NT2/D1 (cell line): Measurements from ENCODE around the gene DPYSL5.
A peak's percentile ranks its signal among the peaks of the same experiment; 100 is the strongest.

Source experiments
- DNase-seq: peaks from one replicate; pipeline ENCODE4 v3.0.0-alpha.2; 2011; ENCODE audit warnings: low read depth, low spot score
- H3K27me3 ChIP-seq: 2 replicates; pipeline ENCODE4 v1.6.0; 2011; ENCODE audit warnings: mild to moderate bottlenecking; ENCODE audit not compliant: insufficient read length, insufficient read depth
- H3K36me3 ChIP-seq: 2 replicates; pipeline ENCODE4 v1.6.1; 2011; ENCODE audit warnings: mild to moderate bottlenecking, low read length, mixed read lengths; ENCODE audit not compliant: insufficient read depth, insufficient read length
- H3K4me1 ChIP-seq: 2 replicates; pipeline ENCODE4 v1.5.1; 2011; ENCODE audit not compliant: insufficient read depth, insufficient read length
- H3K4me3 ChIP-seq: 2 replicates; pipeline ENCODE4 v1.5.1; 2011; ENCODE audit warnings: low read depth; ENCODE audit not compliant: insufficient read length
- H3K9ac ChIP-seq: 2 replicates; pipeline ENCODE4 v1.6.0; 2011; ENCODE audit warnings: low read depth; ENCODE audit not compliant: insufficient read length
- H3K9me3 ChIP-seq: 2 replicates; pipeline ENCODE4 v1.5.1; 2011; ENCODE audit warnings: mild to moderate bottlenecking, low read length; ENCODE audit not compliant: insufficient read depth
- SUZ12 ChIP-seq: IDR thresholded peaks from 2 replicates; pipeline ENCODE4 v1.6.1; 2011; ENCODE audit not compliant: insufficient read length, insufficient read depth; ENCODE audit errors: extremely low read depth
- YY1 ChIP-seq: IDR thresholded peaks from 2 replicates; pipeline ENCODE4 v1.6.1; 2011; ENCODE audit not compliant: insufficient read length, insufficient read depth
- ZNF274 ChIP-seq: IDR thresholded peaks from 2 replicates; pipeline ENCODE4 v1.6.1; 2011; ENCODE audit warnings: mild to moderate bottlenecking, low read depth, low read length

Gene DPYSL5

DNA sequence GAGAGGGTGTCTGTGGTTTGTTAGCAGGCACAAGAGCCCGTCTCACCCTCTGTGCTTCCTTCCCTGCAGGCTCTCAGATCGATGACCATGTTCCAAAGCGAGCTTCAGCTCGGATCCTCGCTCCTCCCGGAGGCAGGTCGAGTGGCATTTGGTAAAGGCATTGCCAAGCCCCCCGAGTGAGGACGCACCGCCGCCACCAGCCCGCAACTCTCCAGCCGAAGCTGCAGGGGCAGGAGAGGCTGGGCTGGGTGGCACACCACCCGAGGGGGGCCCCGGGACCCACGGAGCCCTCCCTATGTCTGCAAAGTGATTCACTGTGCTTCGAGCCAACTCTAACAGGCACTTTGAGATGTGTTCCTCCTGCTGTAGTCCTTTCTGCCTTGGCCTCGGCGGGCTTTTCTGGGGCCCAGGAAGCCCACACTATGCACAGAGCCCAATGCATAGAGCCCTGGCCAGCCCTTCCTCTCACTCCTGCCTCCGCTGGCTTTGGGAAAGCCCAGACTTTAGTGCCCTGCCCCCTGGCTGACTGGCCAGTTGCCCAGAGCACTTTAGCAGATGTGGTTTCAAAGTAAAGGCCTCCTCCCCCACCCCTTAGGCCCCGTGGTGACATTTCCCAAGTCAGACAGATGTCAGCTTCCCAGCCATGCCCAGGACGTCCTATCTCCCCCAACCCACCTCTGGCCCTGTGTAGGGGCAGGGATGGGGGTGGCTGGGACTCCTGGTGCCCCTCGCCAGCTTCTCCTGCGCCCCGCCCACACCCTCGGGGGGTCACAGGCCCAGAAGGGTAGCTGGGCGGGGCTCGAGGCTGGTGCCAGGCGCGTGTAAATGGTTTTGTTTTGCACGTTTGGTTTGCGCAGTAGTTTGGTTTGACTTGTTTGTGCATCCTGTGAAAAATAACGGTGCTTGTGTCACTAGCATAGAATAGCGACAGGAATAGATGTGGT, 99.2 kb downstream of the DPYSL5 start:
- TF ChIP-seq SUZ12 (no peak), ZNF274 (no peak), YY1 (no peak)
- Histone ChIP-seq H3K36me3 (peaks cover 3% of the 10 kb centered on the region), H3K27me3 (no peaks in the 10 kb centered on the region), H3K9ac (no peak overlapping the region), H3K9me3 (no peaks in the 10 kb centered on the region), H3K4me3 (no peak overlapping the region), H3K4me1 (peaks cover 6% of the 10 kb centered on the region)
- no peak for DNase-seq

DNA sequence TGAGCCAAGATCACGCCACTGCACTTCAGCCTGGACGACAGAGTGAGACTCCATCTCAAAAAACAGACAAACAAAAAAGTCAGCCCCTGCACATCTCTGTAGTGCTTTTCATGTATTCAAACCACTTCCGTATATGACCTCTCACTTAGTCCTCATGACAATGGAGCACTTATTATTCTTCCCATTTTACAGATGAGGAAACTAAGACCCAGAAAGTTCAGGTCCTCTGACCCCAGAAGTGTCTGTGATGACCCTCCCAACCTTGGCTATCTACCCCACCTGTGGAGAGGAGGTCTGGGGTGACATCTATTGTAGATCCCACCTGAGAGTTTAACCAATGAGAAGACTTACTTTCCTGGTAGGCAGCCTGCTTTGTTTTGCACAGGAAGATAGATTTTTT, 100.9 kb downstream of the DPYSL5 start:
- no peak for DNase-seq
- TF ChIP-seq YY1 (no peak), SUZ12 (no peak), ZNF274 (no peak)
- Histone ChIP-seq H3K9ac (no peak overlapping the region), H3K4me3 (no peak overlapping the region), H3K27me3 (no peaks in the 10 kb centered on the region), H3K4me1 (peaks cover 6% of the 10 kb centered on the region), H3K9me3 (no peaks in the 10 kb centered on the region), H3K36me3 (no peaks in the 10 kb centered on the region)

- no peak overlapping the region for H3K9ac ChIP-seq
- no peaks in the 10 kb centered on the region for H3K36me3 ChIP-seq
- no peak for TF ChIP-seq SUZ12
- no peak for TF ChIP-seq ZNF274
- no peak for TF ChIP-seq YY1
- no peak overlapping the region for H3K4me3 ChIP-seq
- H3K27me3 ChIP-seq: no peaks in the 10 kb centered on the region
- no peak for DNase-seq
- no peaks in the 10 kb centered on the region for H3K9me3 ChIP-seq
- H3K4me1 ChIP-seq: peaks cover 6% of the 10 kb centered on the region
Observed at GRCh38 chr2:26950246-26950645, 102.3 kb downstream of the DPYSL5 start.

DNA sequence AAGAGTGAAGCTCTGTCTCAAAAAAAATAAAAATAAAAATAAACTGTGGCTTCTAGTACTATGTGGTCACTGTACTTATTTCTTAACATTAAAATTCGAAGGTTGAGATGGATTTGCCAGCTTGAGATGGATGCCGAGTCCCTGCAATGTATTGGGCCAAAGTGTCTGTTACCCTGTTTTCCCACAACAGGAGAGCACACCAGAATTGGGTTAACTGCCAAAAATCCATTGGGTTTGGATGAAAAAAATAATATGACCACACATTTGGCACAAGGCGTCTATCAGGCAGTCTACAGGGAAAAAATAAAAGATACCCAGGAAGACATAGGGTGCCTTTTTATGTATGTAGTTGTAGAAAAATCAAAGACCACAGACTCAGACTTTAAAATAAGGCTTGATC, 103.3 kb downstream of the DPYSL5 start:
- H3K9me3 ChIP-seq: no peaks in the 10 kb centered on the region
- no peak overlapping the region for H3K9ac ChIP-seq
- TF ChIP-seq ZNF274 (no peak), SUZ12 (no peak), YY1 (no peak)
- H3K4me1 ChIP-seq: peaks cover 6% of the 10 kb centered on the region
- H3K4me3 ChIP-seq: no peak overlapping the region
- no peak for DNase-seq
- H3K27me3 ChIP-seq: no peaks in the 10 kb centered on the region
- H3K36me3 ChIP-seq: no peaks in the 10 kb centered on the region

- H3K4me1 ChIP-seq: no peaks in the 10 kb centered on the region
- no peaks in the 10 kb centered on the region for H3K9me3 ChIP-seq
- H3K4me3 ChIP-seq: no peak overlapping the region
- H3K27me3 ChIP-seq: no peaks in the 10 kb centered on the region
- TF ChIP-seq YY1: no peak
- TF ChIP-seq SUZ12: no peak
- no peaks in the 10 kb centered on the region for H3K36me3 ChIP-seq
- no peak overlapping the region for H3K9ac ChIP-seq
- peak; percentile 40 for DNase-seq
Observed at GRCh38 chr2:26952374-26952773, 104.4 kb downstream of the DPYSL5 start.

DNA sequence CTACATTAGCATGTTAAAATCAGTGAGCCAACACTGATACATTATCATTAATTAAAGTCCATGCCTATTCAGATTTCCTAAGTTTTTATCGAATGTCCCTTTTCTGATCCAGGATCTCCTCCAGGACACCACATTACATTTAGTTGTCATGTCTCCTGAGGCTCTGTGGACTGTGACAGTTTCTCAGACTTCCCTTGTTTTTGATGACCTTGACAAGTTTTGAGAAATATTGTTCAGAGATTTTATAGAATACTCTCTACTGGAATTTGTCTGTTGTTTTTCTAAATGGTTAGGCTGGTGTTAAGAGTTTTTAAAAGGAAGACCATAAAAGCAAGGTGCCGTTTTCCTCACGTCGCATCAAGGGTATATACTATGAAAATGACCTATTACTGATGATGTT, 106.2 kb downstream of the DPYSL5 start:
- H3K27me3 ChIP-seq: no peaks in the 10 kb centered on the region
- no peak for TF ChIP-seq YY1
- no peak for TF ChIP-seq SUZ12
- TF ChIP-seq ZNF274: no peak

DNA sequence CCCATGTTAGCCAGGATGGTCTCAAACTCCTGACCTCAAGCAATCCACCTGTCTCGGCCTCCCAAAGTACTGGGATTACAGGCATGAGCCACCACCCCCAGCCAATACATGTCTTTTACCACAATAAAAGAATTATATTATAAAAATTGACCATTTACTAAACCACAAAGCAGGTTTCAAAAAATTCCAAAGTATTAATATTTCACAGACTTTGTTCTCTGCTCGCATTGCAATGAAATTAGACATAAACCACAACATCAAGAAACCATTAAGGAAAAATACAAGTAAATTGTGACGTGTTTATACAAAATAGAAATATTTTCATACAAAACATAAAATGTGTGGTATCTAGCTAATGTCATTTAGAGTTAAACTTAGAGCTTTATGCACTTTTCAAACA, 109.1 kb downstream of the DPYSL5 start:
- DNase-seq: no peak
- TF ChIP-seq YY1 (no peak), SUZ12 (no peak), ZNF274 (no peak)
- Histone ChIP-seq H3K36me3 (no peaks in the 10 kb centered on the region), H3K4me3 (no peak overlapping the region), H3K9me3 (no peaks in the 10 kb centered on the region), H3K27me3 (peaks cover 4% of the 10 kb centered on the region), H3K4me1 (no peaks in the 10 kb centered on the region), H3K9ac (no peak overlapping the region)

More for the DNA sequence above, 106.2 kb downstream of the DPYSL5 start:
- Histone ChIP-seq H3K9me3 (no peaks in the 10 kb centered on the region), H3K36me3 (no peaks in the 10 kb centered on the region), H3K4me1 (no peaks in the 10 kb centered on the region), H3K4me3 (no peak overlapping the region), H3K9ac (no peak overlapping the region)
- no peak for DNase-seq
